GM12872 (cell line): ENCODE data around the gene FGFRL1.

Experiments
- CTCF ChIP-seq: IDR thresholded peaks from 3 replicates; pipeline ENCODE4 v1.5.1; 2011; ENCODE audit warnings: low read depth, mild to moderate bottlenecking, low read length, moderate library complexity; ENCODE audit not compliant: insufficient read depth

FGFRL1 gene

GRCh38 chr4:995311-996026 lies 16.0 kb upstream of the FGFRL1 start:
- no peak for TF ChIP-seq CTCF

DNA sequence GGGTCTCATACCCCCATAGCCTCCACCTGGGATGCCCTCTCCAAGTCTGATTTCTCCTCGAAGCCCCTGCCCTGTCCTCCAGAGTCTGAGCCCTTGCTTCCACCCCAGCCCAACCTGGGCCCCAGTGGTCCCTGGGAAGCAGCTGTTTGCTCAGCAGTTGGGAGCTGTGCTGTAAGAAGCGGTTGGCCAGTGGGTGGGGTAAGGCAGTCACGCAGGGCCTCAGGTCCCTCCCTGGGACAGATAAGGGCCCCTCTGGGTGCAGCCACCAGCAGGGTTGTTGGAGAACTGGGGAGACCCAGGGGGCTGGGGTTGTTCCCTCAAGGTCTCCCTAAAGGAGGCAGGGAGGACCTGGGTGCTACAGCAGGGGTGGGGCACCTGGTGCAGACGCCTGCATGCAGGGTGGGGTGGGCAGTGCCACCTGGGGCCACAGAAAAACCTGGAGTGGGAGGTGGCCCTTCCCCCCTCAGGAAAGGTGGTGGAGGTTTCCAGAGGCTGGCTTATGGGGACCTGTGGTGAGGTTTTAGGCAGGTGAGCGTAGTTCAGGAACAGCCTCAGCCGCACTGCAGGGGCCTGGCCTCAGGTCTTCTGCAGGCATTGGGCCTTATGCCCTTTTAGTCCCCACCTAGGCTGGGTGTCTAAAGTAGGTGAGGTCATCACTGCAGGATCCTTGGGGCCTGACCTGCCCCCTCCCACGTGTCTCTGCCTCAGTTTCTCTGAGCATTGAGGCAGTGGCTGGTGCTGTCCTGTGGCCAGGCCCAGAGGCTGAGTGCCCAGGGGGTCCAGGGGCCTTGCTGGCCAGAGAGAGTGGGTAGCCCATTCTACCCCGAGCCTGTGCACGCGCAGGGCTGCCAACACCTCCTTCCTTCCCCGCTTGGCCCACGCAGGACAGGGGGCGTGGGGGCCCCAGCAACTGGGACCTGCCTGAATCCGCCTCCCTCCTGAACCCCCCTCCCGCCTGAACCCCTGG lies 15.1 kb upstream of the FGFRL1 start:
- no peak for TF ChIP-seq CTCF

DNA sequence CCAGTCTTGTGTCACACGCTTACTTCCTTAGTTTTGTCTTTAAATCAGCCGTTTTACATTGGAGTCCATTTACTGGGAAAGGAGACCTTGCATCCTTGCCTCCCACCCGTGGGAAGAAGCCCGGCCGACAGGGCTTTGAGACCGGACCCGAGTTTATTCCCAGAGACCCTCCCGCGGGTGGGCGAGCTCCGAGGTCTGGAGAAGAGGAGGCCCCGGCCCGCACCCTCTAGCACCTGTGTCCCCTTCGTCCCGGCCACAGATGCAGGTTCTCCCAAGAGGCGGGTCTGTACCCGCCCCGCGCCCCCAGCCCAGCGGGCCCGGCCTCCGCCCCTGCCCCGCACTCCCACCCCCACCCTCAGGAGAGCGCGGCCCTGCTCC lies 14.4 kb upstream of the FGFRL1 start:
- no peak for TF ChIP-seq CTCF

GRCh38 chr4:997375-998071 lies 13.9 kb upstream of the FGFRL1 start:
- TF ChIP-seq CTCF, result no peak

- no peak for TF ChIP-seq CTCF
Observed at GRCh38 chr4:998096-998691, 13.2 kb upstream of the FGFRL1 start.

DNA sequence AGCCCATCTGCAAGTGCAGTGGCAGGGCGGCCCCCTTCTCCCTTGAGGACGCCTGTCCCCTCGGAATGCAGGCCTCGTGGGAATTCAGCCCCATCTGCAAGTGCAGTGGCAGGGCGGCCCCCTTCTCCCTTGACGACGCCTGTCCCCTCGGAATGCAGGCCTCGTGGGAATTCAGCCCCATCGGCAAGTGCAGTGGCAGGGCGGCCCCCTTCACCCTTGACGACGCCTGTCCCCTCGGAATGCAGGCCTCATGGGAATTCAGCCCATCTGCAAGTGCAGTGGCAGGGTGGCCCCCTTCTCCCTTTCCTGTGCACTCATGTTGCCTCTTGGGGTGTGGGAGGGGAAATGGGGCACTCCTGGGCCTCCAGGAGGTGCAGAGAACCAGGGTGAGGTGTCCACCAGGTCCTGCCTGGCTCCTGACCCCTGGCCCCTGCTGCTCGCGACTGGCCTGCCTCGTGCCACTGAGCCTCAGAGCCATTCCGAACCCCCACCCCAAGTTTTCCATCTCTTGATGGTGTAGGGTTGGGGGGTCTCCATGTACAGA lies 11.5 kb upstream of the FGFRL1 start:
- TF ChIP-seq CTCF, result no peak
